Endothelial cell of umbilical vein (primary cell): Measurements from ENCODE around the gene ETV7.

ENCODE experiments used
- CTCF ChIP-seq, 2 donors: IDR thresholded peaks; 1 replicate in 1 of 2; 2 replicates in 1 of 2; pipeline ENCODE4 v1.5.1; 2011; ENCODE audit warnings: low read length in 2 of 2, mild to moderate bottlenecking in 2 of 2, moderate library complexity in 2 of 2, control low read depth in 1 of 2, inconsistent platforms in 1 of 2, low read depth in 1 of 2; ENCODE audit not compliant: insufficient read depth in 1 of 2; ENCODE audit errors: extremely low read depth in 1 of 2
- EZH2 ChIP-seq: IDR thresholded peaks from 2 replicates; pipeline ENCODE4 v1.6.1; 2012; ENCODE audit warnings: borderline replicate concordance, low read depth, mild to moderate bottlenecking, moderate library complexity, low read length, inconsistent platforms; ENCODE audit not compliant: severe bottlenecking
- FOS ChIP-seq: IDR thresholded peaks from 2 replicates; pipeline ENCODE4 v1.6.1; 2011; ENCODE audit warnings: mild to moderate bottlenecking, low read length, moderate library complexity, borderline replicate concordance; ENCODE audit not compliant: insufficient read depth
- GATA2 ChIP-seq: IDR thresholded peaks from 2 replicates; pipeline ENCODE4 v1.7.0; 2011; ENCODE audit warnings: low read depth, mild to moderate bottlenecking, moderate library complexity, mixed read lengths, low read length; ENCODE audit not compliant: insufficient read length, insufficient read depth
- JUN ChIP-seq: IDR thresholded peaks from 2 replicates; pipeline ENCODE4 v1.6.1; 2011; ENCODE audit warnings: borderline replicate concordance, low read depth; ENCODE audit not compliant: insufficient read length, insufficient read depth
- MAX ChIP-seq: IDR thresholded peaks from 2 replicates; pipeline ENCODE4 v1.6.1; 2011; ENCODE audit not compliant: insufficient read depth, insufficient read length
- POLR2A ChIP-seq: IDR thresholded peaks from 2 replicates; pipeline ENCODE4 v1.6.1; 2012; ENCODE audit warnings: low read depth, mild to moderate bottlenecking, control low read depth, low read length
- POLR2AphosphoS5 ChIP-seq: IDR thresholded peaks from 2 replicates; pipeline ENCODE4 v1.6.1; 2012; ENCODE audit warnings: low read depth, mild to moderate bottlenecking, control low read depth, low read length, moderate library complexity; ENCODE audit not compliant: insufficient read depth

GRCh38 chr6:36376742-36377141 lies 10.7 kb downstream of the ETV7 start:
- no peak for TF ChIP-seq EZH2
- no peak for TF ChIP-seq GATA2
- TF ChIP-seq CTCF (IDR thresholded peaks at IDR 0.05; ENCODE audit: extremely low read depth in 1 of 2, insufficient read depth in 1 of 2, low read depth in 1 of 2, low read length in 2 of 2): no peak
- TF ChIP-seq POLR2A: no peak
- TF ChIP-seq POLR2AphosphoS5: no peak
- TF ChIP-seq JUN: no peak
- no peak for TF ChIP-seq MAX
- TF ChIP-seq FOS: no peak
